K562 (cell line): Measurements from ENCODE around the gene HLA-DMB. TPM values are rescaled to one million over a fixed set of nuclear protein-coding genes. Genes with fewer than 3 reads are reported as not detected.

Source experiments
- ATAC-seq: fragments of 200-7000 bp; cut with Tn5 transposase; 3 replicates; pipeline ENCODE4 v1.9.1; 2020; ENCODE audit warnings: moderate library complexity
- BruUV-seq: library from RNA; stranded (reverse); fragments of 400-500 nt; replicated peaks from 2 replicates; lab custom pipeline; 2021; lab: Mats Ljungman, UMichigan
- CTCF ChIA-PET: fragments of 300-600 bp; formaldehyde crosslinking; extraction: SDS; loops from one replicate; lab custom pipeline; 2021; ENCODE audit warnings: low intra/inter-chr PET ratio; lab: Yijun Ruan, JAX
- POLR2A ChIA-PET: fragments of 300-600, 350-650 bp; sonication (Branson Sonifier 250); formaldehyde crosslinking; extraction: SDS; loops from one replicate; lab custom pipeline; 2021; ENCODE audit warnings: antibody characterized with exemption, inconsistent platforms; lab: Yijun Ruan, JAX
- DNase-seq, 4 experiments: peaks; one replicate each; pipeline versions ENCODE4 v3.0.0 to v3.0.0-alpha.2; 2011 to 2018; ENCODE audit warnings: low spot score in 3 of 4, mixed read lengths in 3 of 4; ENCODE audit errors: extremely low read depth in 1 of 4
- FAIRE-seq: peaks from 2 replicates; lab custom pipeline; 2011; peaks lifted over from hg19 to GRCh38; lab: Jason Lieb, UNC
- H2AFZ ChIP-seq: 2 replicates; pipeline ENCODE4 v1.6.0; 2011; ENCODE audit warnings: low read depth, low read length, control low read depth, inconsistent platforms
- H3K27ac ChIP-seq: fragments of 200-600 bp; 3 replicates; pipeline ENCODE4 v1.8.0; 2011; ENCODE audit warnings: low read depth, mild to moderate bottlenecking, control low read depth, inconsistent platforms, low read length, moderate library complexity, mixed read lengths; ENCODE audit errors: extremely low read depth
- H3K27me3 ChIP-seq, 2 experiments: fragments of 300-600 bp in 1 of 2; 2 replicates in 1 of 2; 3 replicates in 1 of 2; pipeline versions ENCODE4 v1.6.0 to v1.8.0; 2011; ENCODE audit warnings: inconsistent platforms in 2 of 2, low read length in 2 of 2, mild to moderate bottlenecking in 1 of 2, mixed read lengths in 1 of 2, moderate library complexity in 1 of 2; ENCODE audit not compliant: control insufficient read depth in 2 of 2, insufficient read depth in 2 of 2
- H3K36me3 ChIP-seq: fragments of 300-600 bp; 3 replicates; pipeline ENCODE4 v1.8.0; 2011; ENCODE audit warnings: mild to moderate bottlenecking, low read length, inconsistent platforms; ENCODE audit not compliant: control insufficient read depth, insufficient read depth
- H3K4me1 ChIP-seq, 2 experiments: fragments of 200-600 bp in 1 of 2; replicated peaks in 1 of 2; 2 replicates in 1 of 2; 3 replicates in 1 of 2; pipeline versions ENCODE4 v1.5.1 to v1.8.0; 2011; ENCODE audit warnings: inconsistent platforms in 2 of 2, low read length in 2 of 2, mild to moderate bottlenecking in 1 of 2, mixed read lengths in 1 of 2, moderate library complexity in 1 of 2; ENCODE audit not compliant: control insufficient read depth in 2 of 2, insufficient read depth in 2 of 2
- H3K4me2 ChIP-seq: 2 replicates; pipeline ENCODE4 v1.6.1; 2011; ENCODE audit warnings: low read length, control low read depth, inconsistent platforms, mixed read lengths; ENCODE audit not compliant: insufficient read depth
- H3K4me3 ChIP-seq: fragments of 200-600 bp; sonication (generic), shearing (Covaris generic); 2 replicates; pipeline ENCODE4 v1.5.1; 2016; ENCODE audit warnings: control low read depth, inconsistent platforms
- H3K79me2 ChIP-seq: fragments of 200-600 bp; 3 replicates; pipeline ENCODE4 v1.8.0; 2011; ENCODE audit warnings: low read length, inconsistent platforms; ENCODE audit not compliant: control insufficient read depth, insufficient read depth
- H3K9ac ChIP-seq, 2 experiments: 2 replicates each; pipeline versions ENCODE4 v1.6.0 to v1.6.1; 2011; ENCODE audit warnings: low read depth in 2 of 2, low read length in 2 of 2, control low read depth in 1 of 2, inconsistent platforms in 1 of 2, mild to moderate bottlenecking in 1 of 2, mixed read lengths in 1 of 2; ENCODE audit not compliant: insufficient read depth in 1 of 2
- H3K9me1 ChIP-seq: one replicate; pipeline ENCODE4 v1.6.0; 2011; ENCODE audit warnings: inconsistent platforms, mild to moderate bottlenecking, low read length, moderate library complexity; ENCODE audit not compliant: control insufficient read depth, insufficient read depth
- H3K9me3 ChIP-seq: replicated peaks from 2 replicates; pipeline ENCODE4 v1.5.1; 2011; ENCODE audit warnings: low read depth, low read length, inconsistent platforms; ENCODE audit not compliant: control insufficient read depth, insufficient read depth
- H4K20me1 ChIP-seq: replicated peaks from 2 replicates; pipeline ENCODE4 v1.6.1; 2011; ENCODE audit warnings: low read length, inconsistent platforms, mixed read lengths; ENCODE audit not compliant: control insufficient read depth, insufficient read depth
- ADNP ChIP-seq: fragments of 200-800 bp; sonication (Bioruptor generic); IDR thresholded peaks from 2 replicates; pipeline ENCODE4 v1.6.1; 2016; ENCODE audit warnings: missing genetic modification characterization, missing compliant biosample characterization
- KDM2B ChIP-seq: fragments of 250-450 bp; sonication (Bioruptor Pico); IDR thresholded peaks from 2 replicates; pipeline ENCODE4 v1.8.0; 2021; ENCODE audit warnings: mild to moderate bottlenecking, moderate library complexity
- KDM4B ChIP-seq, 2 experiments: fragments of 450-650 bp in 1 of 2; sonication (generic) in 1 of 2; IDR thresholded peaks; 2 replicates each; pipeline ENCODE4 v1.6.1; 2016 to 2017; ENCODE audit warnings: borderline replicate concordance in 2 of 2, antibody characterized with exemption in 1 of 2, low read depth in 1 of 2, mild to moderate bottlenecking in 1 of 2
- NEUROD1 ChIP-seq: fragments of 150-350 bp; IDR thresholded peaks from 2 replicates; pipeline ENCODE4 v1.6.1; 2014; ENCODE audit warnings: borderline replicate concordance, low read length, low read depth; ENCODE audit not compliant: partially characterized antibody
- SMARCC2 ChIP-seq: fragments of 450-650 bp; IDR thresholded peaks from 2 replicates; pipeline ENCODE4 v1.6.1; 2017; ENCODE audit warnings: antibody characterized with exemption, moderate library complexity, mild to moderate bottlenecking, low read depth
- SRSF1 ChIP-seq: fragments of 200-400 bp; formaldehyde crosslinking; IDR thresholded peaks from 2 replicates; pipeline ENCODE4 v1.6.1; 2017; ENCODE audit warnings: mild to moderate bottlenecking, low read depth, low read length, moderate library complexity
- ZNF12 ChIP-seq: sonication (generic); formaldehyde crosslinking; IDR thresholded peaks from 2 replicates; pipeline ENCODE4 v1.4.0; 2020; ENCODE audit warnings: mild to moderate bottlenecking, missing genetic modification reagents
- WGBS: fragments of 100-300 bp; shearing (Covaris generic); methylation state at CpG from one replicate; pipeline ENCODE4 v1.1.6; 2016; ENCODE audit warnings: low coverage, mixed read lengths; ENCODE audit not compliant: insufficient coverage; ENCODE audit errors: missing lambda C conversion rate; 5-methylcytosine and 5-hydroxymethylcytosine counted together
- in situ Hi-C: fragments of 300-500 bp; cut with MboI; formaldehyde crosslinking; loops from 4 replicates; pipeline ENCODE4 v1.15.0; 2018; ENCODE audit warnings: inconsistent platforms, mixed read lengths
- intact Hi-C: fragments of 100-400 bp; cut with micrococcal nuclease; formaldehyde crosslinking; loops from 2 replicates; pipeline ENCODE4 v1.14.2; 2022
- polyA plus RNA-seq, 8 experiments: library from polyadenylated mRNA; depleted of rRNA in 4 of 8; stranded (reverse) in 5 of 8; unstranded in 3 of 8; fragments of >200 nt; fragmentation: Nextera tagmentation in 2 of 8; fragmentation: Illumina TruSeq in 1 of 8; extraction: Ambion mirVana in 2 of 8; extraction: Trizol in 1 of 8; gene quantifications; 2 replicates each; pipeline versions ENCODE4 v1.2.1 to v1.2.3, GENCODE V29; 2011 to 2014; ENCODE audit warnings: inconsistent platforms in 1 of 8, missing spikeins in 1 of 8
- total RNA-seq, 7 experiments: library from RNA; depleted of rRNA in 6 of 7; stranded (reverse); fragments of >200 nt in 6 of 7; fragmentation: Illumina TruSeq in 2 of 7; extraction: Trizol in 2 of 7; gene quantifications; 2 replicates each; pipeline versions ENCODE4 v1.2.1 to v1.2.3, GENCODE V29; 2011 to 2021; ENCODE audit warnings: low replicate concordance in 1 of 7
- TF ChIP-seq, protein P1 (sequence below): fragments of 450-650 bp; formaldehyde crosslinking; conservative IDR thresholded peaks from 2 replicates; pipeline ENCODE4 v1.4.0; 2022; ENCODE audit warnings: mild to moderate bottlenecking, missing genetic modification characterization
- TF ChIP-seq, protein P2 (sequence below): fragments of 250-450 bp; sonication (Bioruptor Pico); IDR thresholded peaks from 2 replicates; pipeline ENCODE4 v1.9.0; 2021; ENCODE audit warnings: mild to moderate bottlenecking
- TF ChIP-seq, protein P3 (sequence below): conservative IDR thresholded peaks from 2 replicates; pipeline ENCODE4 v1.6.1; 2011; ENCODE audit warnings: low read depth, mild to moderate bottlenecking, low read length; ENCODE audit not compliant: control insufficient read depth

Gene HLA-DMB
- total and polyA plus RNA-seq, 9 of the 15 experiments (the other 6 are each of a cell fraction or from before 2014, with no cell fraction given) = 0.38 TPM; not detected in 8

DNA sequence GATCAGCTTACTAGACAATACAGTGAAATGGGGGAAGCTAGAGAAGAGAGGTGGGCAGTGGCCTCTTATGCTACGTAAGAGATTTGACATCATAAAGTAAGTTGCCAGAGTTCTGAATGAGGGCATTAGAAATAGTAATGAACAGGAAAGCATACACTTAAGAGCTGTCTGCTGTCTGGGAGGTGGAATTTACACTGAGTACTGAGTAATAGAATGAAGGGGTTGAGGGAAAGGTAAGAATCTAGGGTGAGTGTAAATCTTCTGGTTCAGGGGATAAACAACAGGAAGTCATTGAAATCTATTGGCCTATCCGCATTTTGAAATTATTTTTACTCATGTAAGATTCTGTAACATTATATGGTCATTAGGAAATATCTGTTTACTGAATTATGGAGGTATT lies 35.8 kb downstream of the HLA-DMB start:
- Histone ChIP-seq H3K27ac (no peak overlapping the region), H3K79me2 (no peaks in the 10 kb centered on the region), H3K36me3 (no peaks in the 10 kb centered on the region), H3K9me1 (no peaks in the 10 kb centered on the region), H3K4me3 (no peak overlapping the region), H3K27me3 (peaks cover 4 to 5% of the 10 kb centered on the region in 2 experiments; a peak in 2 of 5 replicates), H2AFZ (no peak overlapping the region), H3K9ac (no peak overlapping the region), H3K9me3 (no peaks in the 10 kb centered on the region), H4K20me1 (no peaks in the 10 kb centered on the region), H3K4me2 (no peak overlapping the region), H3K4me1 (no peaks in the 10 kb centered on the region)
- DNase-seq = no peak
- no TSS peak for BruUV-seq
- ATAC-seq = no peak
- intact Hi-C loops = no loop called here
- TF ChIP-seq, protein P1, sequence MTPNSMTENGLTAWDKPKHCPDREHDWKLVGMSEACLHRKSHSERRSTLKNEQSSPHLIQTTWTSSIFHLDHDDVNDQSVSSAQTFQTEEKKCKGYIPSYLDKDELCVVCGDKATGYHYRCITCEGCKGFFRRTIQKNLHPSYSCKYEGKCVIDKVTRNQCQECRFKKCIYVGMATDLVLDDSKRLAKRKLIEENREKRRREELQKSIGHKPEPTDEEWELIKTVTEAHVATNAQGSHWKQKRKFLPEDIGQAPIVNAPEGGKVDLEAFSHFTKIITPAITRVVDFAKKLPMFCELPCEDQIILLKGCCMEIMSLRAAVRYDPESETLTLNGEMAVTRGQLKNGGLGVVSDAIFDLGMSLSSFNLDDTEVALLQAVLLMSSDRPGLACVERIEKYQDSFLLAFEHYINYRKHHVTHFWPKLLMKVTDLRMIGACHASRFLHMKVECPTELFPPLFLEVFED = no peak
- TF ChIP-seq, protein P2, sequence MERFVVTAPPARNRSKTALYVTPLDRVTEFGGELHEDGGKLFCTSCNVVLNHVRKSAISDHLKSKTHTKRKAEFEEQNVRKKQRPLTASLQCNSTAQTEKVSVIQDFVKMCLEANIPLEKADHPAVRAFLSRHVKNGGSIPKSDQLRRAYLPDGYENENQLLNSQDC (CRISPR knock-in tag) = no peak
- no peak for TF ChIP-seq NEUROD1
- no peak for TF ChIP-seq KDM2B (CRISPR knock-in tag)
- no peak for TF ChIP-seq SRSF1
- no peak for TF ChIP-seq ADNP (tag)
- TF ChIP-seq, protein P3, sequence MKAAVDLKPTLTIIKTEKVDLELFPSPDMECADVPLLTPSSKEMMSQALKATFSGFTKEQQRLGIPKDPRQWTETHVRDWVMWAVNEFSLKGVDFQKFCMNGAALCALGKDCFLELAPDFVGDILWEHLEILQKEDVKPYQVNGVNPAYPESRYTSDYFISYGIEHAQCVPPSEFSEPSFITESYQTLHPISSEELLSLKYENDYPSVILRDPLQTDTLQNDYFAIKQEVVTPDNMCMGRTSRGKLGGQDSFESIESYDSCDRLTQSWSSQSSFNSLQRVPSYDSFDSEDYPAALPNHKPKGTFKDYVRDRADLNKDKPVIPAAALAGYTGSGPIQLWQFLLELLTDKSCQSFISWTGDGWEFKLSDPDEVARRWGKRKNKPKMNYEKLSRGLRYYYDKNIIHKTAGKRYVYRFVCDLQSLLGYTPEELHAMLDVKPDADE = no peak
- TF ChIP-seq ZNF12 (CRISPR knock-in tag) = no peak
- TF ChIP-seq SMARCC2 = no peak
- TF ChIP-seq KDM4B (IDR thresholded peaks at IDR 0.05; ENCODE audit: borderline replicate concordance in 2 of 2, low read depth in 1 of 2) = no peak
- POLR2A ChIA-PET = interaction anchor here (0.6 to 3.3 kb wide), 4 partner anchors 8 to 79 kb away, joined by 3 to 20 read pairs (median 4); no protein-coding TSS in a partner anchor
- 0% methylated on average over 2 of the region's 2 CpGs for WGBS
- FAIRE-seq = no peak
- CTCF ChIA-PET = interaction anchor here (0.6 kb wide), 1 partner anchor 492 kb away, joined by 4 read pairs; no protein-coding TSS in a partner anchor
- in situ Hi-C loops = no loop called here
